ENCODE results near the gene VSX1. TPM values are rescaled to one million over a fixed set of nuclear protein-coding genes. Genes with fewer than 3 reads are reported as not detected.

The VSX1 gene
- total and polyA plus RNA-seq, 2 of the 4 experiments (the other 2 are of a cell fraction), result not detected

DNA sequence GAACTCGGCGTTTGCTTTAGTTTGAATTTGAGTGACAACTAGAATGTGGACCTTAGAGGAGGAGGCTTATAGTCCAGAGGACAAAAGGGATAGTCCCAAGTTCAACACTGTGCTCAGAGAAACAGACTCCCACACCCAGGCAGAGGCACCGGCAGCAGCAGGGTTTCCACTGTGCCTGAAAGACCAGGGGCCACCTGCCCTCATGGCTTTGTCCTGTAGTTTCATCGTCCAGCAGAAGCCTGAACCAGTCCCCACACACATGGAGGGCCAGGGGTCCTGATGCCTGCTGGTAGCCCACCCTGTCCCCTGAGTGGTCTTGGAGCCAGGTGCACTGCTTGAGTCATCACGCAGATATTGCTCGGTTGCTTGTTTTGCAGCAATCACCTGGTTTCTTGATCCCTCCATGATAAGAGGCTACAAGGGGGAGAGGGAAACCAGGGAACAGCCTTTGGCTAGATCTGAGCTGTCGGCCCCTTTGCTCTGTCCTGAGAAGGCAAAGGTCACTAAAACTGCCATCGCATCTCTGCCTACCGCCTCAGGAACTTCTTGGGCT, 16.8 kb downstream of the VSX1 start:
- TF ChIP-seq MXI1 (IDR thresholded peaks at IDR 0.05; ENCODE audit: borderline replicate concordance, low read depth, low read length), result no peak
- TF ChIP-seq, protein P1, sequence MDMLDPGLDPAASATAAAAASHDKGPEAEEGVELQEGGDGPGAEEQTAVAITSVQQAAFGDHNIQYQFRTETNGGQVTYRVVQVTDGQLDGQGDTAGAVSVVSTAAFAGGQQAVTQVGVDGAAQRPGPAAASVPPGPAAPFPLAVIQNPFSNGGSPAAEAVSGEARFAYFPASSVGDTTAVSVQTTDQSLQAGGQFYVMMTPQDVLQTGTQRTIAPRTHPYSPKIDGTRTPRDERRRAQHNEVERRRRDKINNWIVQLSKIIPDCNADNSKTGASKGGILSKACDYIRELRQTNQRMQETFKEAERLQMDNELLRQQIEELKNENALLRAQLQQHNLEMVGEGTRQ (IDR thresholded peaks at IDR 0.05; ENCODE audit: low read depth, low read length), result no peak
- no peak for TF ChIP-seq RAD21 (IDR thresholded peaks at IDR 0.05; ENCODE audit: low read length)
- TF ChIP-seq POLR2A (IDR thresholded peaks at IDR 0.05; ENCODE audit: low read depth, low read length), result no peak
- TF ChIP-seq NFE2L2 (IDR thresholded peaks at IDR 0.05; ENCODE audit: low read depth, low read length), result no peak
- no peak for TF ChIP-seq MAFK (IDR thresholded peaks at IDR 0.05; ENCODE audit: low read depth, low read length)
- TF ChIP-seq RFX5 (IDR thresholded peaks at IDR 0.05; ENCODE audit: low read depth, low read length), result no peak
- TF ChIP-seq CHD1 (IDR thresholded peaks at IDR 0.05; ENCODE audit: low read depth, low read length), result no peak
- TF ChIP-seq FOS (IDR thresholded peaks at IDR 0.05; ENCODE audit: low read depth, low read length), result no peak
- TF ChIP-seq, protein P2, sequence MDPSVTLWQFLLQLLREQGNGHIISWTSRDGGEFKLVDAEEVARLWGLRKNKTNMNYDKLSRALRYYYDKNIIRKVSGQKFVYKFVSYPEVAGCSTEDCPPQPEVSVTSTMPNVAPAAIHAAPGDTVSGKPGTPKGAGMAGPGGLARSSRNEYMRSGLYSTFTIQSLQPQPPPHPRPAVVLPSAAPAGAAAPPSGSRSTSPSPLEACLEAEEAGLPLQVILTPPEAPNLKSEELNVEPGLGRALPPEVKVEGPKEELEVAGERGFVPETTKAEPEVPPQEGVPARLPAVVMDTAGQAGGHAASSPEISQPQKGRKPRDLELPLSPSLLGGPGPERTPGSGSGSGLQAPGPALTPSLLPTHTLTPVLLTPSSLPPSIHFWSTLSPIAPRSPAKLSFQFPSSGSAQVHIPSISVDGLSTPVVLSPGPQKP (IDR thresholded peaks at IDR 0.05; ENCODE audit: borderline replicate concordance, low read depth, low read length), result no peak
- TF ChIP-seq SMC3 (IDR thresholded peaks at IDR 0.05; ENCODE audit: low read depth, low read length), result no peak
- no peak for TF ChIP-seq RCOR1 (IDR thresholded peaks at IDR 0.05; ENCODE audit: insufficient replicate concordance, low read length)
- TF ChIP-seq CEBPB (IDR thresholded peaks at IDR 0.05; ENCODE audit: low read depth, low read length), result no peak
- TF ChIP-seq, protein P3, sequence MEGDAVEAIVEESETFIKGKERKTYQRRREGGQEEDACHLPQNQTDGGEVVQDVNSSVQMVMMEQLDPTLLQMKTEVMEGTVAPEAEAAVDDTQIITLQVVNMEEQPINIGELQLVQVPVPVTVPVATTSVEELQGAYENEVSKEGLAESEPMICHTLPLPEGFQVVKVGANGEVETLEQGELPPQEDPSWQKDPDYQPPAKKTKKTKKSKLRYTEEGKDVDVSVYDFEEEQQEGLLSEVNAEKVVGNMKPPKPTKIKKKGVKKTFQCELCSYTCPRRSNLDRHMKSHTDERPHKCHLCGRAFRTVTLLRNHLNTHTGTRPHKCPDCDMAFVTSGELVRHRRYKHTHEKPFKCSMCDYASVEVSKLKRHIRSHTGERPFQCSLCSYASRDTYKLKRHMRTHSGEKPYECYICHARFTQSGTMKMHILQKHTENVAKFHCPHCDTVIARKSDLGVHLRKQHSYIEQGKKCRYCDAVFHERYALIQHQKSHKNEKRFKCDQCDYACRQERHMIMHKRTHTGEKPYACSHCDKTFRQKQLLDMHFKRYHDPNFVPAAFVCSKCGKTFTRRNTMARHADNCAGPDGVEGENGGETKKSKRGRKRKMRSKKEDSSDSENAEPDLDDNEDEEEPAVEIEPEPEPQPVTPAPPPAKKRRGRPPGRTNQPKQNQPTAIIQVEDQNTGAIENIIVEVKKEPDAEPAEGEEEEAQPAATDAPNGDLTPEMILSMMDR (conservative IDR thresholded peaks at IDR 0.05; ENCODE audit: low read depth, low read length), result no peak
- TF ChIP-seq MAZ (IDR thresholded peaks at IDR 0.05; ENCODE audit: borderline replicate concordance, low read depth, low read length), result no peak
- no peak for TF ChIP-seq BHLHE40 (IDR thresholded peaks at IDR 0.05; ENCODE audit: low read depth, low read length)
- Histone ChIP-seq H3K9me1 (ENCODE audit: insufficient read depth, low read length) (peaks cover 9% of the 10 kb centered on the region), H4K8ac (ENCODE audit: low read depth in 2 of 2, low read length in 2 of 2) (no peak overlapping the region), H3K27me3 (ENCODE audit: control insufficient read depth, insufficient read depth, low read length) (peaks cover 63% of the 10 kb centered on the region), H3K14ac (replicated peaks; ENCODE audit: low read depth, low read length) (no peak overlapping the region), H4K91ac (ENCODE audit: insufficient read depth, low read depth, low read length) (no peak overlapping the region), H3K23ac (ENCODE audit: low read depth, low read length) (no peak overlapping the region; the same call in 1 of the 2 replicates), H2AFZ (replicated peaks; ENCODE audit: low read length, poor library complexity) (no peak overlapping the region), H3K4me2 (ENCODE audit: low read depth, low read length) (no peak overlapping the region), H2AK5ac (ENCODE audit: low read depth, low read length) (no peak overlapping the region), H2BK5ac (ENCODE audit: low read depth, low read length, poor library complexity, severe bottlenecking) (no peak overlapping the region), H3K9me3 (ENCODE audit: control insufficient read depth, insufficient read depth, low read length) (no peaks in the 10 kb centered on the region), H3K56ac (ENCODE audit: extremely low read depth, insufficient read depth, low read length) (no peak overlapping the region), H4K5ac (ENCODE audit: low read depth, low read length) (no peak overlapping the region), H3K36me3 (ENCODE audit: control insufficient read depth, insufficient read depth, low read length) (no peaks in the 10 kb centered on the region), H3K79me1 (ENCODE audit: low read depth in 1 of 2, low read length in 2 of 2) (no peaks in the 10 kb centered on the region), H2BK20ac (ENCODE audit: low read depth, low read length) (no peak overlapping the region), H3K4me3 (ENCODE audit: insufficient read depth, low read depth, low read length) (no peak overlapping the region), H3K4me1 (ENCODE audit: control insufficient read depth, insufficient read depth, low read length) (no peaks in the 10 kb centered on the region), H3K27ac (ENCODE audit: insufficient read depth, low read length) (no peak overlapping the region), H2BK15ac (ENCODE audit: low read depth, low read length) (no peak overlapping the region), H3K9ac (ENCODE audit: low read depth, low read length) (no peak overlapping the region), H4K20me1 (ENCODE audit: insufficient read depth, low read length) (no peaks in the 10 kb centered on the region), H2AK9ac (replicated peaks; ENCODE audit: low read depth, low read length, poor library complexity) (no peak overlapping the region), H2BK120ac (ENCODE audit: low read depth, low read length) (no peak overlapping the region), H3K18ac (ENCODE audit: low read depth, low read length) (no peak overlapping the region), H3K4ac (ENCODE audit: low read depth, low read length) (no peak overlapping the region)
- ATAC-seq (ENCODE audit: low read depth), result no peak
- CTCF ChIA-PET, result interaction anchor here (0.6 to 2.8 kb wide), 3 partner anchors 62 to 70 kb away, joined by 3 to 28 read pairs (median 3); no protein-coding TSS in a partner anchor
- DNase-seq, result no peak
- POLR2A ChIA-PET (ENCODE audit: unreplicated experiment), result no interaction called here
- dilution Hi-C loops (cut with HindIII; ENCODE audit: low sequenced_read_pairs, unreplicated experiment) (no loop called here), intact Hi-C loops (cut with micrococcal nuclease) (loop anchor here (1.0 to 5.0 kb wide), 3 partner anchors 70 to 182 kb away; partner anchors contain the start of gene PYGB), in situ Hi-C loops (cut with MboI; ENCODE audit: low sequenced_read_pairs) (loop anchor here (10.0 kb wide), 1 partner anchor 190 kb away; no protein-coding TSS in a partner anchor)
- WGBS, 2 experiments (ENCODE audit: extremely low coverage in 2 of 2, insufficient read length in 1 of 2), result 80% methylated on average over 1 of the region's 9 CpGs; no CpG with 5 or more reads in 1 of the 2 experiments
- BruUV-seq (replicated peaks), result no TSS peak

Measured in IMR-90 (cell line).